Measurements from ENCODE around the gene SH3GL3.

SH3GL3 gene, protein sequence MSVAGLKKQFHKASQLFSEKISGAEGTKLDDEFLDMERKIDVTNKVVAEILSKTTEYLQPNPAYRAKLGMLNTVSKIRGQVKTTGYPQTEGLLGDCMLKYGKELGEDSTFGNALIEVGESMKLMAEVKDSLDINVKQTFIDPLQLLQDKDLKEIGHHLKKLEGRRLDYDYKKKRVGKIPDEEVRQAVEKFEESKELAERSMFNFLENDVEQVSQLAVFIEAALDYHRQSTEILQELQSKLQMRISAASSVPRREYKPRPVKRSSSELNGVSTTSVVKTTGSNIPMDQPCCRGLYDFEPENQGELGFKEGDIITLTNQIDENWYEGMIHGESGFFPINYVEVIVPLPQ

DNA sequence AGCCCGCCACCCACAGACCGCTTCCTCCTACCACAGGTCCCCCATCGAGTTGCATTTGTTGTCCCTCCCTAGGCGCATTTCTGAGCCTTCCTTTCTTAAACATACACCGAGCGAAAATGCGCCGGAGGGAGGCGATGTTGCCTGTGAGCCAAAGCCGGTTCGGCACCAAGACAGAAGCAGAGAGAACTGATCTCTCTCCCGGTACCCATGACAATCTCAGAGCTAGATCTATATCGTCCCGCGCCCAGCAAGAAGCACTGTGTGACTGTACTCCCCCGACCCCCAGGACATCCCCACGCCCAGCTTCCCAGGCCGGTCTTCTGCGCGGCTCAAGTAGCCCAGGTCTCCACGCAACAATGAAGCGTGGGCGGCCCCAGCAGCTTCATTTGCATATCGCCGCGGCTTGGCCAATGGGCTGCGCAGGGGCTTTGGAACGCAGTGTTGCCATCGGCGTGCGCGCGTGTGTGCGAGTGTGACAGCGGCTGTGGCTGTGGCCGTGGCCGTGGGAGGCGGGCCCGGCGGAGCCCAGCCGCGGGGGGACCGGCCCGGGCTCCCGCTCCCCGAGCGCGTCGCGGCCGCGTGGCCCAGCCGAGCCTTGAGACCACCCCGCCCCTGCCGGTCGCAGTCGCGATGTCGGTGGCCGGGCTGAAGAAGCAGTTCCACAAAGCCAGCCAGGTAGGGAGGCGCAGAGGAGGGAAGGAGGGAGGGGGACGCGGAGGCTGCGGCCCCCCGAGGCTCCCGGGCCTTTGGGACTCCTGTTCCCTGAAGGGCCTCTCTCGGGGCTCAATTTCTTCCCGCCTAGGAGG, at the start of gene SH3GL3:
Gene SH3GL3 (plus strand): TSS at position 438 of the 806 bp plus-strand sequence. CDS start 193 bp downstream, at position 631.
- DNase-seq: peak; percentile 65

DNA sequence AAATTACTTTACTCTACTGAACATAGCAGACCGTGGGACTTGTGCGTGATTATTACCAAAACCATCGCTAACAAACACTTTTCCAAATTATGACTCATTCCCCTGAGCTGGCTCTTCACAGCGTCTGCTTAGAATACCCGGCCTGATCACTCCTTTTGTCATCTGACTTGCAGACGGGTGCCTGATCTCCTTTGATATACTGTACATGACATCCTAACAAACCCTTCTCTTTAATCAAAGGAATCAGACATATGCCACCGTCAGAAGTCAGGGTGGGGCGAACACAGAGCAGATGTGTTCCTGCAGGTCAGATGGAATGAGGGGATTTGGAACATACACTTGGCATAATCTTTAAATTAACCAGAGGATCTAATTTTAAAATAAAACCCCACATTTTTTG, 48.5 kb upstream of the SH3GL3 start:
- DNase-seq: no peak

DNA sequence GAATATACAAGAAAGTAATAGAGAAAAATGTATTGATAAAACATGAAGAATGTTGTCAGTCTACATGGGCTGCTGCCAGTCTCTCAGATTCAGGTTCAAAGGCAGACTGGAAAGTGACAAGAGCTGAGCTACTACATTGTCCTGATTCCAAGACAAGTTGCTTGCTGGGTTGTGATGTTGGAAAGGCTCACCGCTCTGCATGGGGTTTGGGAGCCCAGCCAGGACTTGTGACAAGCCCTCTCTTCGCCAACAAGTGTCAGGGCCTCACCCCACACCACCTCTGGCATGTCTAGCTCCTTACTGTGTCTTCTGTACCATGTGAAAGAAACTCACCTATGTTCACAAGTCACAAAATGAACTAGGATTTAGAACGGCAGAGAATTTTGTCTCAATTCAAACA, 43.0 kb upstream of the SH3GL3 start:
- no peak for DNase-seq

DNA sequence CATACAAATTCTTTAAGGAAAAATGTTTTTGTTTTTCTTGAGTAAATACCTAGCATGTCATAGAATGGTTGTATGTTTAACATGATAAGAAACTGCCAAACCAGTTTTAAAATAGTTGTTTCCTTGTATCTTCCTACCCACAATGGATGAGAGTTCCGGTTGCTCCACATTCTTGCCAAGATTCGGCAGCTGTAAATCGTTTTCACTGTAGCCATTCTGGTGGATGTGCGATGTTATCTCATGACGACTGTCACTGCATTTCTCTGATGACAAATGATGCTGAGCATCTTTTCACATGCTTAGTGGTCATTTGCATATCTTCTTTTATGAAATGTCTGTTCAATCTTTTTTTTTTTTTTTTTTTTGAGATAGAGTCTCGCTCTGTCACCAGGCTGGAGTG, 36.6 kb upstream of the SH3GL3 start:
- DNase-seq: no peak

DNA sequence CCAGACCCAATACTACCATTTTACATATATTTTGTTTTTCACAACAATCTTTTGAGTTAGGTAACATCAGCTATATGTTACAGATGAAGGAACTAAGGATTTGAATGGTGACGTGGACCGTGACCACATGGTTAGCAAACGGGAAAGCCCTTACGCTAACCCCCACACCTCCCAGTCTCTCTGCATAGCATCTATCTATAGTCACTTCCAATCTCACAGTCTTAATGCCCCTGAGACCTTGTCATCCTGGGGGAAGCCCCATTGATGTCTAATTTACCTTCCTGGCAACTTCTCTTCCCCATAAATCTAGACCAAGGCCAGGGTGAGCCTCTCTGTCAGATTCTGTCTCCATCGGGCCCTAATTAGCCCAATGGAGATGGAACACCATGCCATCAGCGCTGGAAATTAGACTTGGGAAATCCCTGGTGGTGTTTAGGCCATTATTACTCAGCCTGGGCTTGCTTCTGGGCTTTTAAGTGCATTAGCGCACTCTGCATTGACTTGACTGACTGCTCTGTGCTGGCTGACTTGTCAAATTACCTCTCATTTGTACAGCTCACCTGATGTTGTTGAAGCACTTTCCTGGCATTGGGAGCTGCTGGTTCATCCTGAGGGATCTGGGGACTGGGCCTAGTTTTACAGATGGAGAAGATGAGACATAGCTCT, 34.0 kb upstream of the SH3GL3 start:
- no peak for DNase-seq

DNA sequence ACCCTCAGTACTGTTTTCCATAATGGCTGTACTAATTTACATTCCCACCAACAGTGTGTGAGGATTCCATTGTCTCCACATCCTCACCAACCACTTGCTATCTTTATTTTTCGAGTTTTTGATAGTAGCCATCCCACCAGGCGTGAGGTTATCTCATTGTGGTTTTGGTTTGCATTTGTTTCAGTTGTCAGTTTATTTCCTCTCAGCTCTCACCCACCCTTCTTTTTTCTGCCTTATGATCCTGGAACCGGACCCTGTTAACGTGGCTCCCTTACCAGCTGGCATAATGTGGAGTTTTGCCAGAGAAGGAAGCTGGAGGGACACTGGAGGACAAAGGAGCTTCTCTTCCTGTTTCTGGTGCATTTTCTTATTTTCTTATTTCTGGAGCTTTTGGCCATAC, 25.1 kb upstream of the SH3GL3 start:
- no peak for DNase-seq

DNA sequence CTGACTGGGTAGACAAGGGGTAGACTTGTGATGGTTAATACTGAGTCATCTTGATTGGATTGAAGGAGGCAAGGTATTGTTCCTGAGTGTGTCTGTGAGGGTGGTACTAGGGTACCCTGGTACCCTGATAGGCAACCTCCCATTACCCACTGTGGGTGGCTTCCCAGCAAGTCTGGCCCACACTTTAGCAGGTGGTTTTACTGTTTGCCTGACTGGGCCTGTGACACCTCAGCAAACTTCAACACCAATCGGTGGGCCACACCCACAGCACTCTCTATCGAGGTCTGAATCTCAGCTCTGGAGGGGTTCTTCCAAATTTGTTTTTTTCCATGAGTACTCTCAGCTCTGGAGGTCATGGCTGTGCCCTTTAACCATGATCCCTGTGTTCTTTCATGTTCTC, 24.6 kb upstream of the SH3GL3 start:
- DNase-seq: no peak

DNA sequence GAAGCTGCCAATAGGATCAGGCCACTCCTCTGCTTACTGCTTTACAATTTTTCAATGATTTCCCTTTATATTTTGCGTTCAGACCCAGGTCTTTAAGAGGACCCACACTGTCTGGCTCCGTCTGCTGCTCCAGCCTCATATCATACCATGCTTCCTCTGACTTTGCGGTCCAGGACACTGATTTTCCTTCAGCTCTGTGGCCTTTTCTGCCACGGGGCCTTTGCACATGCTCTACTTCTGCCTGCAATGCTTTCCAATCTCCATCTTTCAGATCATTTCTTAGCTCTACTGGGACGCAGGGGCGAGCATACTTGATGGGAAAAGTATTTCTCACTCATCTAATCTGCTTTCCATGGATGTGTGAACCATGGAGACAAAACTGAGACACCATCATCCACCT, 23.0 kb upstream of the SH3GL3 start:
- DNase-seq: no peak

DNA sequence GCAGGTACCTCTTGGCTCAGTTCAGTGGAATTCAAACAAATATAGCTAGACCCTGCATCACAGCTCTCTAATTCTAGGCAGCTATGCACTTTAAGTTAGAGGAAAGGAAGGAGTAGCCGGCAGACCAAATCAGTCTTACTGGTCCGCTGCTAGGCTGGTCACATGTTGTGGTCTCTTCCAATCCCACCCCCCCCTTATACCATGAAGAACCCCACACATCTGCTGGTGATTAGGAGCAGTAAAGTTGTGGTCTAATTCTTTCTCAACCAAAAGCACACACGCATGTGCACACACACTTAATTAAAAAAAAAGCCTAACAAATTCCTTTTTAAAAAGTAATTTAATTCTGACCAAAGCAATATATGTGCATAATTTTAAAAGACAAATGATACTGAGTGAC, 16.7 kb upstream of the SH3GL3 start:
- no peak for DNase-seq

DNA sequence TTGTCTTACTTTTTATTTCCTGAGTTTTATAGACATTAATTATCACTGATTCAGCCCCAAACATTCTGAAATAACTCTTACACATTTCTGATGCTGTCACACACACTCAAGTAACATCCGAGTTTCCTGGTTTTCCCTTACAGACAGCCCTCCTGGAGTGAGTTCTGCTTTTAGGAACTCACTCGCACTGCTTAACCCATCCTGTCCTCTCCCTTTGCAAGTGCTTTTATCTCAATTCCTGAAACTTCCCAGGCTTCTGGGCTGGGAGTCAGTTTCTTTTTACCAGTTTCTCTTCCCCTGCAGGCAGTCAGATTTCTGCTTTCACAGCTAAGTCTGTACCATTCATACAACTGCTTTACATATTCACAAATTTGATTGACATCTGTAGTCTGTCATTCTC, 15.6 kb upstream of the SH3GL3 start:
- DNase-seq: no peak

DNA sequence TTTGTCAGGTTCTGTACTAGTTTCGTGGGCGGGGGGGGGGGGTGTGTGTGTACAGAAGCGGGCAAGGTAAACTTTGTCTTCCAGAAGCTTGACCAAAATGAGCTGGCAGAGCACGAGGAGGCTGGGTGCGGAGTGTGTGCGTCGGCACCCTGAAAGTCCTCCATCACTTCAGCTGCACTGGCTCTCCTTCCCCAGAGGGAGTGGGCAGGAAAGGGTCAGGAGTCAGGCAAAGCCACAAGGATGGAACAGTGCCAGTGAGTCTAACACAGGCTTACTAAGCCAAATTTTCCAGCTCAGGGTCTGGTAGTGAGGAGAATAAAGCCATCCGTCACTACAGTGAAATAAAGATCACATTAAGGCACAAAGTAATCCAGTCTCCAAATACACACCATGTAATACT, 11.9 kb upstream of the SH3GL3 start:
- no peak for DNase-seq

DNA sequence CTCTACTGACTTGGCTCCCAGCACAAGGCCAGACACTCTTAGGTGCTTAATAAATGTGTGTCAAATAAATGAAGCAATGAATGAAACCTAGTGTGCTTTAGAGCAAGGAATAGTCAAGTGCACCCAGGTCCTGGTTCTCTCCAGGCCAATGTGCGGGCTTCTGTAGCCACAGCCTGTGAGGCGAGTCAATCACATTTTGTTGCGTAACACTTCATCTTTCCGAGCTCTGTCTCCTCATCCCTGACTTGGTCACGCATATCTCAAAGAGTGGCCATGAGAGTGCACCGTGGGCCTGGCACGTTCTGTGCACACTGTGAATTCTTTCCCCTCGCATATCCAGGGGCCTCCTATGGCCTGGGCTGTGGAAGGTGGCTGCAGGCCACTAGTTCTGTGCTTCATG, 11.4 kb upstream of the SH3GL3 start:
- DNase-seq: no peak

DNA sequence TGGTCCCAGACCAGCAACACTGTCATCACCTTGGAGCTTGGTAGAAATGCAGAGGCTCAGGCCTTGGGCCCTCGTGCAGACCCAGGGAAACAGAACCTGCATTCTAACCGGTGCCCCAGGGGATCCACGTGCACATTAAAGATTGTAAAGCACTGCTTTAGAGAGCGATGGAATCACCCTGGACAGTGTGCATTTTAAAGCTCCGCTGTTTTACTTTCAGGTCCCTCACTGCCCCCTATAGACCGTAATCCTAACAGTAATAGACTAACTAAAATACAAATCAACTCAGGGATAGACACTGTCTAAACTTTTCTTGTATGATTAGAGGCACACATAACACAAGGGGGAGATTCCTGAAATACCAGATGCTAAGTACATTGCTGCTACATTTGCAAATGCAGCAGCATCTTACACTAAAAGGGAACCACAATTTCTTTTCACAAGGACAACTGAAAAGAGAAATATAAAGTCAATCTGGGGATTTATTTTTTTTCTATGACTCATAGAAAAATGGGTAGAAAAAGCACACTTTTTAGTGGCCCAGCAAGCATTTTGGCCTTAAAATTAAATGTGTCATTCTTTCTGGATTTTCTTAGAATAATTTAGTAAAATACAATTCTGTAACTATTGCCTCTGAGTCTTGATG, 10.5 kb upstream of the SH3GL3 start:
- no peak for DNase-seq

DNA sequence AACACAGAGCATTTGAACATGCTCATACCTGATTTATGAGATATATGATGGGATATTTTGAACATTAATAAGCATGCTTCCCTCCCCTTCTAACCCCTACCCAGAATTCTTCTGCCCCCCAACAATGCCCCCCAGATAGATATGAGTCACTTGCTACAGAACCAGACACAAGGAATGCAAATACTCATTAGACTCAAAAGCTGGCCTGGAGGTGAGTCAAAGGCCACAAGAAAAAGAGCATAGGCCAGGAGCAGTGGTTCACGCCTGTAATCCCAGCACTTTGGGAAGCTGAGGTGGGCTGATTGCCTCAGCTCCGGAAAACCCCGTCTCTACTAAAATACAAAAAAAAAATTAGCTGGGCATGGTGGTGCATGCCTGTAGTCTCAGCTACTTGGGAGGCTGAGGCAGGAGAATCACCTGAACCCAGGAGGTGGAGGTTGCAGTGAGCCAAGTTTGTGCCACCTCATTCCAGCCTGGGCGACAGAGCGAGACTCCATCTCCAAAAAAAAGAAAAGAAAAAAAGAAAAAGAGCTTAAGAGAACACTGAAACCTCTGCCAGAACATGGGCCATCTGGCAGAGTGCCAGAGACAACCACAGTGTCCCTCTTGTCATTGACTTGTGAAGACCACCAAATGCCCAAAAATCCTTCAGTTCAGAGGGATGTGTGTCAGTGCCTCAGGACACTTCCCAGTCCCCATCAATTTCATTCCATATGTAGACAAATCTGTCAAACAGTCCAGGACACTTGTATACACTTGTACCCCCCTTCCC, 3.9 kb upstream of the SH3GL3 start:
- DNase-seq: no peak

DNA sequence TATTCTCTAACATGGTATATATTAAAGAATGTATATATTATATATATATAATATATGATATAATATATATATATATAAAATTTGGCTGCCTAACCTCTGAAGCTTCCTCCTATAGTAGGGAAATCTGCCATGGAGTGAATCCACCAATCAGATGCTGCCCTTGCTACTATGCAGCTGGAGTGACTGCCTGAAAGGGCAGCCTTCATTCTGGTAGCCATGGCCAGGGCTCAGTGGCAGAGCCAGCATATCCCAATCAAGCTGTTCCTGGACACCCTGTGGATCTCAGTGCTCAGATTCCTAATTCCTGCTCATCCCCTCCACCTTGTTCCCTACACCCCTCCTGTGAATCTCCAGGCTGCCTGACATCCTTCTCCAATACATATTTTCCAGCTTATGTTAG, 2.2 kb upstream of the SH3GL3 start:
- DNase-seq: no peak

DNA sequence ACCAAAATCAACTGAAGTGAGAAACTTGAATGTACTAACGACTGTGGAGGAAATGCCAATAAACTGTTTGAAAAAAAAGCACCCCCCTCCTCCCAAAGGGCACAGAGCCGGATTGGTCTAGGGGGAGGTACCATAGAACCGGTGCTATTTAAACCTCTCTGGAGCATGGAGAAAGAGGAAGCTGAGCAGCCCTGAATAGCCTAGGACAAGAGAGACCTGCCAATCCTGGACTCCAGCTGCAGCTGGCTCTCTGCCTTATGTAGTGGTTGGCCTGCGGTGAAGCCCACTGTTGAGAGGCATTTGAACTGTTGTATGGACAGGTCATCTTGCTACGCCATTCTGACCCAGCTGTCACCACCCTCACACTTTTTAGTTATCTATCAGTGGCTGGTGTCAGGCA, 1.5 kb upstream of the SH3GL3 start:
- no peak for DNase-seq

DNA sequence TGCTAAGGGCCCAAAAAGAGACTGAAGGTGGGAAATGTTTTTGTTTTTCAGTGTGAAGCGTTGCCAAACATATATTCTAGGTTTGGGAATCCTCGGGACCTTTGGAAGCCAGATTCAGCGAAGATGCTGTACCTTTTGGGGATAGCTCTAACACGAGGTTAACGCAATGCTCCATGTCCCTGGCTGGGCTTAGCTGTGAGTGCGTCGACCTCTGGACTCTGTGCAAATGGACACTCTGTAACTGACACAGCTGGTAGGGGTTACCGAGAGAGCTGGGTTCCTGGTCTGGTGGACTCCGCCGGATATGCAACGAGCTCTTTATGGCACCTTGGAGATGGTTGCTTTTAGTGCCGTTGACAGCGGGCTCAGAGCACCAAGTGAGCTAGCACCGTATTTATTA, 724 bp upstream of the SH3GL3 start:
- DNase-seq: no peak

DNA sequence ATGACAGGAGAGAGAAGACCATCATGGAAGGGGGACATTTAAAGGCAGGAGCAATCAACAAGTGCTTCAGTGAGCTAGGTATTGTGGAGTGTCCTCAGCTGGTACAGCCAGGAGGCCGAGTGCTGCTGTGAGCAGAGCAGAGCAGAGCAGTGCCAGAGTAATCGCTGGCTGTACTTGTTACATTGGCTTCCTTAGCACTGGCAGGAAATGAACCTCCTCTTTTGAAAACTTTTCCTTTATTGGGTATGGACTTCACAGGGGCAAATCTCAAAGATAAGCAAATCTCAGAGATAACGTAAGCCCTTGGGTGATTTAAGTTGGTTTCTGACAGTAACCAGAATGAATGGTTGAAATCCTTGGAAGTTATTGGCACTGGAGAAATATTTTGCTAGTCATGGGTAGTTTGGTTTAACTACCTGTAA, 2.1 kb downstream of the SH3GL3 start:
- DNase-seq: no peak

DNA sequence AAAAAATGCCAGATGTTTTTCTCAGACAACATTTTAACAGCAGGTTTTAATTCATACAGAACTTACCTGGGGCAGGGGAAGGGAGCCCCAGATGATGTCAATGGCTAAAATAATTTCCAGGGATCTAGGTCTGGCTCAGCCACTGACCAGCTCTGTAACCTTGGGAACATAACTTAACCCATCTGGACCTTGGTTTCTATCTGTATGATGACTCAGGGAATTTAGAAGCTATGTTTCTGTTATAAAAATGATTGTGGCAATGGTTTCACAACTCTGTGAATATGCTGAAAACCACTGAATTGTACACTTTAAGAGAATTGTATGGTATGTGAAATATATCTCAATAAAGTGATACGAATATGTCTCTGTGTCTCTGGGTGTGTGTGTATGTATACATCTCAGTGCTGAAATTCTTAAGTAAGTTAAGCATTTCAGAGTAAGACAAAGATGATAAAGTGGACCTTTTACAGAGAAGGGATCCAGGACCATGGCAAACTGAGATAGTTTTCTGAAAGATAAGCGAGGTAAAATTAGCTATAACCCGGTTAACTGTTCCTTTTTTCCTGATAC, 2.9 kb downstream of the SH3GL3 start:
- DNase-seq: no peak

DNA sequence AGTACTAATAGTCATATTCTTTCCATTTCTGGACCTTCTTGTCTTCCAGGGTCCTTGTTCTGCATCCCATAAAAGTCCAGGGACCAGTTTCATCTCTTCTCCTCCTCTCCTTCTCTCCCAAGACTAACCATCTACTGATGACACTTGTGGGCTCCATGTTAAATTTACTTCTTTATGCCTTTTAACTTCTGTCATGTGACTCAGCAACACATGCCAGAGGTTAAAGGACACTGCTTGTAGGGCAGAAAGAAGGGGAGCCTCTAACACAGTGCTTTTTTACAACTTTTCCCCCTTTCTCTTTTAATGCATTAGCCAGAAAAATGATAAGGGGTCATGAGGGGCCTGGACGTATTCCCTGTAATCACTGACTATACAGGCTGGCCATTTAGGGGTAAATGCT, 10.0 kb downstream of the SH3GL3 start:
- DNase-seq: no peak

DNA sequence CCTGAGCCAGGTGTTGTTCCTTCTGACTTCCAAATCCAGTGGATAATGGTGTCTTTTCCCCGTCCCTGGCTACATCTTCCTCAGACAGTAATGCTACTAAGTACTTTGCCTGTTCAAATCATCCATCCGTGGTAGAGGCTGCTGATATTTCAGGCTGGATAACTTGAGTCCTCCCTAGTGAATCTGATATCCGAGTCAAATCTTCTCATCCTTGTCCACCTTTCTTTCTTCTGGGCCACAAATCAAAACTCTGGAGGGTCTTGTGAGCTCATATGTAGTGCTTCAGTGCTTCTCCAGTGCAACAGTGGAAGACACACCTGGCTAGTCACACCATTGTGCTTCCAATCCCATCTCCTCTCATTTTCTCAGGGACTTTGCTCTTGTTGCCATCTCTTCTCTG, 11.2 kb downstream of the SH3GL3 start:
- DNase-seq: no peak

DNA sequence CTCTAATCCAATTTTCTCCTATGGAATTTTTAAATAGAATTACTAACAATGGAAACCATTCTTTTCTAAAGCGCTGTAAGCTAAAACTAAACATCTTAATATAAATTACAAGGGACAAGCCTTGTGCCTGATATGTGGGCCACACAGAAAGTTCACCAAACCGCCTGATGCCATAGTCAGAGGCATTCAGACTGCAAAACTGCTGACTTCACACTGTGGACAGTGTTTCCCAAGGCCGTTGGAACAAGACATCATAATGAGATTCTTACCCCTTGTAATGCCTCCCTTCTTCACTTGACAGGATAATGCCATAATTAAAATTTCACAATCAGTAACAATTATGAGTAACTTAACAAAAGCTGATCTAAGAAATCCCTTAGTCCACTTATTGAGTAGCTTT, 14.9 kb downstream of the SH3GL3 start:
- DNase-seq: no peak

Measured in NCI-H2171 (cell line).